Neutrophil (primary cell): Measurements from ENCODE around the gene ATIC.

Experiments used
- H3K27ac ChIP-seq: fragments of 200-600 bp; sonication (generic); 2 replicates; pipeline ENCODE4 v1.5.1; 2016; ENCODE audit warnings: mild to moderate bottlenecking, moderate library complexity
- H3K27me3 ChIP-seq: fragments of 200-600 bp; sonication (generic); 2 replicates; pipeline ENCODE4 v1.6.0; 2016; ENCODE audit warnings: mild to moderate bottlenecking
- H3K36me3 ChIP-seq: fragments of 200-600 bp; sonication (generic); 2 replicates; pipeline ENCODE4 v1.5.1; 2017
- H3K4me1 ChIP-seq, 2 experiments: fragments of 200-600 bp in 1 of 2; sonication (generic) in 1 of 2; 1 replicate in 1 of 2; 2 replicates in 1 of 2; pipeline versions ENCODE4 v1.5.1 to v1.6.1; 2013 to 2016; ENCODE audit warnings: low read depth in 1 of 2, low read length in 1 of 2, mild to moderate bottlenecking in 1 of 2, moderate library complexity in 1 of 2; ENCODE audit not compliant: control insufficient read depth in 1 of 2, insufficient read depth in 1 of 2
- H3K4me3 ChIP-seq, 2 experiments: fragments of 200-600 bp in 1 of 2; sonication (generic) in 1 of 2; 1 replicate in 1 of 2; 2 replicates in 1 of 2; pipeline ENCODE4 v1.5.1; 2013 to 2016; ENCODE audit warnings: low read depth in 1 of 2, low read length in 1 of 2, mild to moderate bottlenecking in 1 of 2, moderate library complexity in 1 of 2
- H3K9me3 ChIP-seq: fragments of 200-600 bp; sonication (generic); 2 replicates; pipeline ENCODE4 v1.5.1; 2016
- TF ChIP-seq, protein P1 (sequence below): fragments of 200-600 bp; sonication (generic); IDR thresholded peaks from 2 replicates; pipeline ENCODE4 v1.5.1; 2016; ENCODE audit warnings: antibody characterized with exemption

The ATIC gene

DNA sequence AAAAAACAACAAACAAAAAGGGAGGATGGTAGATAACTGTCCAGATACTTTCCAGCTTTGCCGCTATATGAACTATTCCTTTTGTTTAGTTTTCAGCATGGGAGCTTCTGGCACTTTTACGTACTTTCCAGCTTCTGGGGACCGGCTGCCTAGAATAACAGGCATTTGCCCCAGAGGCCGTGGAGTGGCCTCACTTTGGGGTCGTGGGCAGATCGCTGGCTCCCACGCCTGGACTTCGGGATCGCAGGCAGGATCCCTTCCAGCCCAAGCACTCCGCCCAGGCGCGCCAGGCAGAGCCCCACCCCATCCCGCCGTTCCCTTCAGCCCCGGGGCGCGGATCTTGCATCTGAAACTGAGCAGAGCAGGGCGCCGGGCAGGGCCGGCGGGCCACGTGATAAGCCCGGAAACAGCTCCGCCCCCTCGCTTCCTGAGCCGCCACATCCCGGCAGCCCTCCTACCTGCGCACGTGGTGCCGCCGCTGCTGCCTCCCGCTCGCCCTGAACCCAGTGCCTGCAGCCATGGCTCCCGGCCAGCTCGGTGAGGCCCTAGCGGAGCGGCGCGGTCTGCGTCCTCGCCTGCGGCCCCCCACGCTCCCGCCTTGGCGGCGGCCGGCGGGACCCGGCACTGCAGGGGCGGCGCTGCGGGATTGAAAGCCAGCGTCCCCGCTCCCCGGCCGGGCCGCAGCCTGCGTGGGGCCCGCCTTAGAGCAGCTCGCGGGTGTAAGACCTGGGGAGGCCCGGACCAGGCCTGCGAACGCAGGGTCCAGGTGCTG lies at the start of gene ATIC:
ATIC (plus strand) TSS at position 435 of the 772 bp plus-strand sequence; CDS start at position 519, 84 bp downstream.
- H3K27me3 ChIP-seq, result peaks cover 5% of the 10 kb centered on the region
- no peaks in the 10 kb centered on the region for H3K36me3 ChIP-seq
- TF ChIP-seq, protein P1, sequence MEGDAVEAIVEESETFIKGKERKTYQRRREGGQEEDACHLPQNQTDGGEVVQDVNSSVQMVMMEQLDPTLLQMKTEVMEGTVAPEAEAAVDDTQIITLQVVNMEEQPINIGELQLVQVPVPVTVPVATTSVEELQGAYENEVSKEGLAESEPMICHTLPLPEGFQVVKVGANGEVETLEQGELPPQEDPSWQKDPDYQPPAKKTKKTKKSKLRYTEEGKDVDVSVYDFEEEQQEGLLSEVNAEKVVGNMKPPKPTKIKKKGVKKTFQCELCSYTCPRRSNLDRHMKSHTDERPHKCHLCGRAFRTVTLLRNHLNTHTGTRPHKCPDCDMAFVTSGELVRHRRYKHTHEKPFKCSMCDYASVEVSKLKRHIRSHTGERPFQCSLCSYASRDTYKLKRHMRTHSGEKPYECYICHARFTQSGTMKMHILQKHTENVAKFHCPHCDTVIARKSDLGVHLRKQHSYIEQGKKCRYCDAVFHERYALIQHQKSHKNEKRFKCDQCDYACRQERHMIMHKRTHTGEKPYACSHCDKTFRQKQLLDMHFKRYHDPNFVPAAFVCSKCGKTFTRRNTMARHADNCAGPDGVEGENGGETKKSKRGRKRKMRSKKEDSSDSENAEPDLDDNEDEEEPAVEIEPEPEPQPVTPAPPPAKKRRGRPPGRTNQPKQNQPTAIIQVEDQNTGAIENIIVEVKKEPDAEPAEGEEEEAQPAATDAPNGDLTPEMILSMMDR, result no peak
- H3K4me1 ChIP-seq, result peaks cover 6 to 8% of the 10 kb centered on the region in 2 experiments
- H3K4me3 ChIP-seq, result peak within 1 kb of the TSS; percentile 55 to 67
- H3K27ac ChIP-seq, result no peak within 1 kb of the TSS
- no peaks in the 10 kb centered on the region for H3K9me3 ChIP-seq

DNA sequence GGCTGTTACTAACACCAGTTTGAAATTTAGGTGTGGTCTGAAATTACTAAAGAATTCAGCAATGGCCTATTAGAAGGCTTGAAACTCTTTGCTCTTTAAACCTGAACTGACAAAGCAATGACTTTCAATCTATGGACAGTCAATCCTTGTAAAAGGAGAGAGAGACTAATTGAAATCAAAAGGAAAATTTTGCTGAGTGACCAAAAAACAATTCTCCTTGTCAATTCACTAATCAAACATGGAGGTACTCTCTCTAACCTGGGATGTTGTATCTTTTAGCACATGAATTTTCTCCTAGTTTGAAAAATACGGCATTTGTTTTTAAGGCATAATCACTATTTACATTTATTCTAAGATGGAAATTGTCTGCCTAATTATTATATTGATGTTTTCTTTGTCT lies 49.6 kb upstream of the ATIC start:
- H3K27me3 ChIP-seq, result no peaks in the 10 kb centered on the region
- no peaks in the 10 kb centered on the region for H3K9me3 ChIP-seq
- H3K4me1 ChIP-seq, result no peaks in the 10 kb centered on the region
- no peak overlapping the region for H3K4me3 ChIP-seq
- TF ChIP-seq, protein P1, result no peak
- H3K27ac ChIP-seq, result no peak overlapping the region
- no peaks in the 10 kb centered on the region for H3K36me3 ChIP-seq

DNA sequence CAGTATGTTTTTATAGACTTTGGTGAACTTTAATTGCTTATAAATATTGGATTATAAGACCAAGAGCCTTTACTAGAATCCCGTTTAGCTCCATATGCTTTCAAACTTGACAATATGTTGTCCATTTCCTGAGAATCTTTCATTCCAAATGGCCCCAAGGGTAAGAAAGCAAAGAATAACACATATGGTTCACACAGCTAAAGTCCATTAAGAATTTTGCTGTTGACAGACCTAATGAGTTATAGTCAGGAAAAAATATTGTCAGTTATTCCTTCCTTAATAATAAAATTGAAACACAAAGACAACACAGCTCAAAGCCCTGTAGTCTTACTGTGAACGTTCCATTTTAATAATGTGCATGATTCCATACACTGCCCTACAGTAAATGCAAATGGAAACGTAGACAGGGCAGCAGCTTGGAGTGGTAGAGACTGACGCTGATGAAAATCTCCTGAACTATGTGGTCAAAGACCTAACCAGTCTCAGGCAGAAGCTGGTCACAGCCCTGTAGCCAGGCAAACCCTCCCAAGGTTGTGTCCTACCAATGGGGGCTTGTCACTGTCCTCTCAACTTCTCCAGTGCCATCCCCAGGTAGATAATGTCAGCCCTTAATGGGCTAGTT lies 49.0 kb upstream of the ATIC start:
- no peak overlapping the region for H3K27ac ChIP-seq
- no peak overlapping the region for H3K4me3 ChIP-seq
- no peaks in the 10 kb centered on the region for H3K27me3 ChIP-seq
- no peaks in the 10 kb centered on the region for H3K4me1 ChIP-seq
- no peaks in the 10 kb centered on the region for H3K36me3 ChIP-seq
- H3K9me3 ChIP-seq, result no peaks in the 10 kb centered on the region
- TF ChIP-seq, protein P1, result no peak

DNA sequence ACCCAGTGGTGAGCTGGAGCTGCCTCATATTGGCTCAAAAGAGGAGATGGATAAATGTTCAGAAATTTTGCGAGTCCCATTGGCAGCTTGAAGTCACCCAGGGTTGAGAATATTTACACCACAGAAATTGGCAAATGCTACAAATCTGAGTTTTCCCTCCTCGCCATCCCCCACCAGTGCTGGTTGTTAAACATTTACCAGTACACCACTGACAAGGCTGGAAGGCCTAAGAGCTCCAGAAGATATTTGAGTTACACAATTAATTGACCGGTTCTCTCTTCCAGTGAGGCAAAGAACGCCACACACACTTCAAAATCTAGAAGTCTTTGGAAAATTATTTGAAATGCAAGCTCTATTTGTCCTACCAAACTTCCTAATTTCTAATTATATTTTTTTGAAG lies 47.5 kb upstream of the ATIC start:
- H3K4me3 ChIP-seq, result no peak overlapping the region
- H3K27ac ChIP-seq, result no peak overlapping the region
- TF ChIP-seq, protein P1, result no peak
- H3K27me3 ChIP-seq, result no peaks in the 10 kb centered on the region
- H3K4me1 ChIP-seq, result no peaks in the 10 kb centered on the region
- no peaks in the 10 kb centered on the region for H3K36me3 ChIP-seq
- no peaks in the 10 kb centered on the region for H3K9me3 ChIP-seq

DNA sequence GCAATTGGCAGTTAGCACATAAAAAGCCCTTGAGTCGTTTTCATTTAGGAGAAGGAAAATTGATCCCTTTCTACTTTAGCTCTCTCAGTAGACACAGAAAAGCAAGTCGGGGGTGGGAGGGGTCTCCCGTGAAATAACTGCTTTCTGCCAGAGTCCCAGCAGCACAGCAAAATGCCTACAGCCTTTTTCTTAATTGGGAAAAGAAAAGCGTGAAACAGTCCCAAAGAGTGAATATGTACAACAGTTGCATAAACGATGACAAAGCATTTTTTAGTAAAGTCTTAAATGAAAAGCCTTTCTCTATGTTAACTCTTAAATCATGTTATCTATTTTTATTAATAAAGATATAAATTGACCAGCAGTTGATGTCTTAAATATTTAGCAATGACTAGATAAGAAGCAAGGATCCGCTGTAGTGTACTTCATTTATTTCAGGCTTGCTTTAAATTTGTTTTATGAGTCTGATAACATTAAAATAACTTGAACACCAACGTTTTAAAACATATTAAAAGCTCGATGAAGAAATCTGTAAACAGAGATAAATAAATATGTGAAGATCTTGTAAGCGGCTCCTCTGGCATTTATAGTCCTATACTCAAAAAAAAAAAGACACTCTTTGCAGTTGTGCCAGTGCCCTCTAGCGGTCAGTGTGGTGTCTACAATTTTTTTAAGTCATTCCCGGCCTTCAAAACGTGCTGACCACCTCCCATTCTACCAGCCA lies 42.3 kb upstream of the ATIC start:
- TF ChIP-seq, protein P1, result no peak
- Histone ChIP-seq H3K9me3 (no peaks in the 10 kb centered on the region), H3K4me1 (no peaks in the 10 kb centered on the region), H3K4me3 (no peak overlapping the region), H3K27me3 (no peaks in the 10 kb centered on the region), H3K36me3 (no peaks in the 10 kb centered on the region), H3K27ac (no peak overlapping the region)
